ENCODE measurements around the gene ODAD2.
"Not testable (repeated sequence)": the region's sequence is repeated elsewhere in the genome, so short reads cannot be mapped to it uniquely, and the experiment has no call there.

Gene ODAD2

GRCh38 chr10:27958383-27958782 lies 40.5 kb downstream of the ODAD2 start:
- DNase-seq, result not testable (repeated sequence)

- DNase-seq, result no peak
Observed at GRCh38 chr10:27950242-27950564, 48.7 kb downstream of the ODAD2 start.

- no peak for DNase-seq
Observed at GRCh38 chr10:27949528-27950241, 49.2 kb downstream of the ODAD2 start.

- no peak for DNase-seq
Observed at GRCh38 chr10:27948186-27948585, 50.7 kb downstream of the ODAD2 start.

GRCh38 chr10:27947540-27947939 lies 51.3 kb downstream of the ODAD2 start:
- DNase-seq, result no peak

- no peak for DNase-seq
Observed at GRCh38 chr10:27944005-27944404, 54.9 kb downstream of the ODAD2 start.

GRCh38 chr10:27914888-27915287 lies 84.0 kb downstream of the ODAD2 start:
- DNase-seq, result no peak

GRCh38 chr10:27912231-27912630 lies 86.6 kb downstream of the ODAD2 start:
- DNase-seq, result no peak

GRCh38 chr10:27911539-27911938 lies 87.3 kb downstream of the ODAD2 start:
- DNase-seq, result no peak

- no peak for DNase-seq
Observed at GRCh38 chr10:27911011-27911410, 87.9 kb downstream of the ODAD2 start.

GRCh38 chr10:27908231-27908630 lies 90.6 kb downstream of the ODAD2 start:
- DNase-seq, result no peak

GRCh38 chr10:27899485-27899884 lies 99.4 kb downstream of the ODAD2 start:
- DNase-seq, result peak; percentile 16

GRCh38 chr10:27899058-27899457 lies 99.8 kb downstream of the ODAD2 start:
- no peak for DNase-seq

GRCh38 chr10:27893358-27893954 lies 105.4 kb downstream of the ODAD2 start:
- no peak for DNase-seq

- DNase-seq, result no peak
Observed at GRCh38 chr10:27890971-27891370, 107.9 kb downstream of the ODAD2 start.

- DNase-seq, result no peak
Observed at GRCh38 chr10:27889518-27889917, 109.4 kb downstream of the ODAD2 start.

GRCh38 chr10:27884185-27884641 lies 114.7 kb downstream of the ODAD2 start:
- peak; percentile 6 for DNase-seq

- DNase-seq, result no peak
Observed at GRCh38 chr10:27878281-27878680, 120.6 kb downstream of the ODAD2 start.

- DNase-seq, result no peak
Observed at GRCh38 chr10:27865221-27865635, 133.7 kb downstream of the ODAD2 start.

- no peak for DNase-seq
Observed at GRCh38 chr10:27861781-27862180, 137.1 kb downstream of the ODAD2 start.

GRCh38 chr10:27857616-27858015 lies 141.3 kb downstream of the ODAD2 start:
- no peak for DNase-seq

- no peak for DNase-seq
Observed at GRCh38 chr10:27844223-27844622, 154.7 kb downstream of the ODAD2 start.

GRCh38 chr10:27838901-27839300 lies 160.0 kb downstream of the ODAD2 start:
- DNase-seq, result no peak

GRCh38 chr10:27838361-27838760 lies 160.5 kb downstream of the ODAD2 start:
- DNase-seq, result no peak

GRCh38 chr10:27834476-27834875 lies 164.4 kb downstream of the ODAD2 start:
- no peak for DNase-seq

Measured in stimulated activated CD4-positive, alpha-beta T cell treated with anti-CD3 and anti-CD28 coated beads, Interleukin-15, amount 100 ng/mL, for 24 hours (primary cell).